Liver (tissue), 9 donors: ENCODE results near the gene HBE1. TPM values are rescaled to one million over a fixed set of nuclear protein-coding genes. Genes with fewer than 3 reads are reported as not detected.
A peak's percentile ranks its signal among the peaks of the same experiment; 100 is the strongest.
"Not testable (repeated sequence)": the region's sequence is repeated elsewhere in the genome, so short reads cannot be mapped to it uniquely, and the experiment has no call there.

Experiments used
- DNase-seq: peaks from one replicate; pipeline ENCODE4 v3.0.0-alpha.2; 2017; ENCODE audit warnings: low spot score
- H3K27ac ChIP-seq, 2 donors: one replicate each; pipeline ENCODE4 v1.7.0; 2013; ENCODE audit warnings: inconsistent platforms in 2 of 2, low read length in 2 of 2, control low read depth in 1 of 2, low read depth in 1 of 2, mild to moderate bottlenecking in 1 of 2
- H3K27me3 ChIP-seq, 4 donors: one replicate each; pipeline versions ENCODE4 v1.6.1 to v1.7.0; 2013; ENCODE audit warnings: low read length in 3 of 4, inconsistent platforms in 1 of 4, mild to moderate bottlenecking in 1 of 4, moderate library complexity in 1 of 4; ENCODE audit not compliant: control insufficient read depth in 4 of 4, insufficient read depth in 4 of 4
- H3K36me3 ChIP-seq, 4 donors: one replicate each; pipeline versions ENCODE4 v1.6.1 to v1.7.0; 2013; ENCODE audit warnings: low read length in 3 of 4, mild to moderate bottlenecking in 3 of 4, low read depth in 1 of 4, moderate library complexity in 1 of 4; ENCODE audit not compliant: control insufficient read depth in 4 of 4, insufficient read depth in 3 of 4
- H3K4me1 ChIP-seq, 4 donors: one replicate each; pipeline versions ENCODE4 v1.6.1 to v1.7.0; 2013; ENCODE audit warnings: low read length in 3 of 4, mild to moderate bottlenecking in 3 of 4, moderate library complexity in 1 of 4; ENCODE audit not compliant: control insufficient read depth in 4 of 4, insufficient read depth in 4 of 4
- H3K4me3 ChIP-seq, 3 donors: one replicate each; pipeline versions ENCODE4 v1.6.1 to v1.7.0; 2013; ENCODE audit warnings: low read length in 3 of 3, control low read depth in 1 of 3, low read depth in 1 of 3, mild to moderate bottlenecking in 1 of 3
- H3K9ac ChIP-seq, 2 donors: one replicate each; pipeline ENCODE4 v1.7.0; 2013; ENCODE audit warnings: low read length in 2 of 2, mild to moderate bottlenecking in 2 of 2, moderate library complexity in 2 of 2, control low read depth in 1 of 2, low read depth in 1 of 2
- H3K9me3 ChIP-seq, 4 donors: one replicate each; pipeline versions ENCODE4 v1.6.1 to v1.7.0; 2013; ENCODE audit warnings: low read length in 3 of 4; ENCODE audit not compliant: control insufficient read depth in 4 of 4
- EGR1 ChIP-seq, 2 donors: IDR thresholded peaks; 2 replicates each; pipeline ENCODE4 v1.6.1; 2016 to 2018; ENCODE audit warnings: antibody characterized with exemption in 2 of 2, low read depth in 2 of 2
- GABPA ChIP-seq, 2 donors: IDR thresholded peaks in 1 of 2; conservative IDR thresholded peaks in 1 of 2; 2 replicates each; pipeline ENCODE4 v1.6.1; 2016; ENCODE audit warnings: antibody characterized with exemption in 2 of 2, mild to moderate bottlenecking in 1 of 2, moderate library complexity in 1 of 2
- HNF4A ChIP-seq, 2 donors: conservative IDR thresholded peaks; 2 replicates each; pipeline ENCODE4 v1.6.1; 2016; ENCODE audit warnings: antibody characterized with exemption in 2 of 2, mild to moderate bottlenecking in 2 of 2
- JUND ChIP-seq, 2 donors: IDR thresholded peaks; 2 replicates each; pipeline ENCODE4 v1.6.1; 2016; ENCODE audit warnings: antibody characterized with exemption in 2 of 2
- NR2F2 ChIP-seq: IDR thresholded peaks from 2 replicates; pipeline ENCODE4 v1.6.1; 2016; ENCODE audit warnings: antibody characterized with exemption
- RAD21 ChIP-seq, 2 donors: IDR thresholded peaks; 2 replicates each; pipeline ENCODE4 v1.6.1; 2016; ENCODE audit warnings: antibody characterized with exemption in 2 of 2, mild to moderate bottlenecking in 2 of 2
- RXRA ChIP-seq, 2 donors: IDR thresholded peaks; 2 replicates each; pipeline ENCODE4 v1.6.1; 2017 to 2018; ENCODE audit warnings: antibody characterized with exemption in 2 of 2, mild to moderate bottlenecking in 1 of 2
- SP1 ChIP-seq: IDR thresholded peaks from 2 replicates; pipeline ENCODE4 v1.6.1; 2018; ENCODE audit warnings: antibody characterized with exemption, mild to moderate bottlenecking
- TAF1 ChIP-seq: conservative IDR thresholded peaks from 2 replicates; pipeline ENCODE4 v1.6.1; 2016; ENCODE audit warnings: antibody characterized with exemption, mild to moderate bottlenecking
- YY1 ChIP-seq: IDR thresholded peaks from 2 replicates; pipeline ENCODE4 v1.6.1; 2016; ENCODE audit warnings: antibody characterized with exemption, mild to moderate bottlenecking
- ZBTB33 ChIP-seq: IDR thresholded peaks from 2 replicates; pipeline ENCODE4 v1.6.1; 2016; ENCODE audit warnings: antibody characterized with exemption
- WGBS: extraction: QIAGEN DNeasy Blood & Tissue Kit; methylation state at CpG from one replicate; pipeline ENCODE4 v1.1.7; 2013; 5-methylcytosine and 5-hydroxymethylcytosine counted together
- polyA plus RNA-seq, 2 donors: library from polyadenylated mRNA; stranded (reverse) in 1 of 2; unstranded in 1 of 2; fragments of 200-250 nt in 1 of 2; fragments of >200 nt in 1 of 2; fragmentation: Nextera tagmentation in 1 of 2; extraction: Ambion mirVana in 1 of 2; gene quantifications; one replicate each; pipeline versions ENCODE4 v1.2.1 to v1.2.3, GENCODE V29; 2013 to 2015
- total RNA-seq, 2 donors: library from RNA; depleted of rRNA; stranded (reverse); fragments of >200 nt; gene quantifications; one replicate each; pipeline ENCODE4 v1.2.3, GENCODE V29; 2014
- TF ChIP-seq, protein P1 (sequence below): IDR thresholded peaks from 2 replicates; pipeline ENCODE4 v1.6.1; 2016; ENCODE audit warnings: antibody characterized with exemption
- donor health status: healthy.
- donor health status: healthy.
- donor health status: healthy.
- donor health status: healthy.
- donor health status: healthy.

HBE1 gene
- total and polyA plus RNA-seq, 4 donors = 82.7 TPM; not detected in 3

DNA sequence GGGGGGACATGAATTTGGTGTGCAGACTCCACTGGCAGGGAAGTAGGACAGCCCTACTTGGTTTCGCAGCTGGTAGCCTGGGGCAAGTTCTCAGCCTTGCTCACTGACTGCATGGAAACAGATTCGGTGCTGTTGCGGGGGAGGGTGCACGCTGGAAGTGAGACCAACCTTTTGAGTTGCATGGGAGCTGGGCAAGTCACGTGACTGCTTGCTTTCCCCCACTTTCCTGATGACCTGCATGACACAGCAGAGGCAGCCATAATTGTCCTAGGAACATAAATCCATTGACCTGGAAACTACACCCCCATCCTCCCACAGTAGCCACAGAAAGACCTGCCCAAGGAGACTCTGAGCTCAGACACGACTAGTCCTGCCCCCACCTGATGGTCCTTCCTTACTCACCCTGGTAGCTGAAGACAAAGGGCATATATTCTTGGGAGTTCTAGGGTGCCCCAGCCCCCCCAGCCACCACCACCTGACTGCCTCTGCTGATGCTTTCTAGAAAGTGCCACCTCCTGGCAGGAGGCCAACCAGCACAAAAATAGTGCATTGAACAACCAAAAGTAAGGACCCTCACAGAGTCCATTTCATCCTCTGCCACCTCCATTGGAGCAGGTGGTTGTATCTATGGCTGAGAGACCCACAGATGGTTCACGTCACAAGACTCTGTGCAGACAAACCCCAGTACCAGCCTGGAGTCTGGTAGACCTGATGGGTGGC lies 11.0 kb downstream of the HBE1 start:
- H3K27me3 ChIP-seq = no peaks in the 10 kb centered on the region
- H3K27ac ChIP-seq = no peak overlapping the region
- 71% methylated on average over 7 of the region's 7 CpGs for WGBS
- H3K9ac ChIP-seq = no peak overlapping the region
- no peak overlapping the region for H3K4me3 ChIP-seq
- H3K4me1 ChIP-seq = no peaks in the 10 kb centered on the region
- no peaks in the 10 kb centered on the region for H3K9me3 ChIP-seq
- no peak for DNase-seq
- no peak for TF ChIP-seq HNF4A (conservative IDR thresholded peaks at IDR 0.05)
- TF ChIP-seq NR2F2 = no peak
- TF ChIP-seq GABPA (IDR thresholded peaks at IDR 0.05 in 1 of 2, conservative IDR thresholded peaks at IDR 0.05 in 1 of 2) = no peak
- TF ChIP-seq, protein P1, sequence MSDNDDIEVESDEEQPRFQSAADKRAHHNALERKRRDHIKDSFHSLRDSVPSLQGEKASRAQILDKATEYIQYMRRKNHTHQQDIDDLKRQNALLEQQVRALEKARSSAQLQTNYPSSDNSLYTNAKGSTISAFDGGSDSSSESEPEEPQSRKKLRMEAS = no peak
- no peaks in the 10 kb centered on the region for H3K36me3 ChIP-seq

GRCh38 chr11:5257296-5257695 lies 12.4 kb downstream of the HBE1 start:
- H3K9me3 ChIP-seq = no peaks in the 10 kb centered on the region
- H3K36me3 ChIP-seq = no peaks in the 10 kb centered on the region
- H3K4me1 ChIP-seq = no peaks in the 10 kb centered on the region
- peaks cover 0 to 4% (median 0%) of the 10 kb centered on the region in 4 donors for H3K27me3 ChIP-seq
- no peak overlapping the region for H3K4me3 ChIP-seq
- no peak overlapping the region for H3K27ac ChIP-seq
- TF ChIP-seq ZBTB33 (no peak), JUND (IDR thresholded peaks at IDR 0.05) (no peak), SP1 (no peak), RXRA (IDR thresholded peaks at IDR 0.05) (no peak), TAF1 (no peak), EGR1 (IDR thresholded peaks at IDR 0.05; ENCODE audit: low read depth in 2 of 2) (no peak), HNF4A (conservative IDR thresholded peaks at IDR 0.05) (no peak), YY1 (no peak), RAD21 (IDR thresholded peaks at IDR 0.05) (no peak)
- H3K9ac ChIP-seq = no peak overlapping the region
- DNase-seq = no peak
- WGBS = 20% methylated on average over 2 of the region's 2 CpGs

DNA sequence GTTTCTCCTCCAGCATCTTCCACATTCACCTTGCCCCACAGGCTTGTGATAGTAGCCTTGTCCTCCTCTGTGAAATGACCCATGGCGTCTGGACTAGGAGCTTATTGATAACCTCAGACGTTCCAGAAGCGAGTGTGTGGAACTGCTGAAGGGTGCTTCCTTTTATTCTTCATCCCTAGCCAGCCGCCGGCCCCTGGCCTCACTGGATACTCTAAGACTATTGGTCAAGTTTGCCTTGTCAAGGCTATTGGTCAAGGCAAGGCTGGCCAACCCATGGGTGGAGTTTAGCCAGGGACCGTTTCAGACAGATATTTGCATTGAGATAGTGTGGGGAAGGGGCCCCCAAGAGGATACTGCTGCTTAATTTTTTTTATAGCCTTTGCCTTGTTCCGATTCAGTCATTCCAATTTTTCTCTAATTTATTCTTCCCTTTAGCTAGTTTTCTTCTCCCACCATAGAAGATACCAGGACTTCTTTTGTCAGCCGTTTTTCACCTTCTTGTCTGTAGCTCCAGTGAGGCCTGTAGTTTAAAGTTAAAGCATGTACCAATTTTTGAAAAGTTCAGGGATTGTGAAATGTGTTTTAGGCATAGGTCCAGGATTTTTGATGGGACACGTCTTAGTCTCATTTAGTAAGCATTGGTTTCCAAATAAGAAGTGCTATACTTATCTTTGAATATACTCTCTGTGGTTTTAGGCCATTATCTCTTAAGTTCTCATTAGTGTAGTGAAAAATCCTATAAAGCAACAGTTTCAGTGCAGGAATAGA lies 14.9 kb downstream of the HBE1 start, which contains the start of gene HBG2:
HBG2 (minus strand) TSS at position 136 of the 768 bp plus-strand sequence; CDS start at position 83, 53 bp downstream.
- not testable (repeated sequence) for H3K9me3 ChIP-seq, H3K4me3 ChIP-seq, H3K27ac ChIP-seq, H3K9ac ChIP-seq, H3K4me1 ChIP-seq, H3K36me3 ChIP-seq
- peak; percentile 37 for DNase-seq
- peaks cover 0 to 15% (median 0%) of the 10 kb centered on the region in 4 donors for H3K27me3 ChIP-seq
- 56% methylated on average over 4 of the region's 9 CpGs for WGBS

DNA sequence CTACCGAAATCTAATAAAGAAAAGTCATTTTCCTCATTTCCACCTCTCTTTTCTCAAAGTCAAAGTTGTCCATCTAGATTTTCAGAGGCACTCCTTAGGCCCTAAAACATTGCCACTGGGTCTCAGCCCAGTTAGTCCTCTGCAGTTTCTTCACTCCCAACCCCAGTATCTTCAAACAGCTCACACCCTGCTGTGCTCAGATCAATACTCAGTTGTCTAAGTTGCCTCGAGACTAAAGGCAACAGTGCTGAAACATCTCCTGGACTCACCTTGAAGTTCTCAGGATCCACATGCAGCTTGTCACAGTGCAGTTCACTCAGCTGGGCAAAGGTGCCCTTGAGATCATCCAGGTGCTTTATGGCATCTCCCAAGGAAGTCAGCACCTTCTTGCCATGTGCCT lies 15.7 kb downstream of the HBE1 start:
- not testable (repeated sequence) for H3K27ac ChIP-seq, H3K9me3 ChIP-seq, H3K4me1 ChIP-seq, H3K36me3 ChIP-seq, DNase-seq, H3K9ac ChIP-seq, H3K4me3 ChIP-seq
- peaks cover 0 to 15% (median 0%) of the 10 kb centered on the region in 4 donors for H3K27me3 ChIP-seq
- WGBS = 63% methylated on average over 2 of the region's 2 CpGs

DNA sequence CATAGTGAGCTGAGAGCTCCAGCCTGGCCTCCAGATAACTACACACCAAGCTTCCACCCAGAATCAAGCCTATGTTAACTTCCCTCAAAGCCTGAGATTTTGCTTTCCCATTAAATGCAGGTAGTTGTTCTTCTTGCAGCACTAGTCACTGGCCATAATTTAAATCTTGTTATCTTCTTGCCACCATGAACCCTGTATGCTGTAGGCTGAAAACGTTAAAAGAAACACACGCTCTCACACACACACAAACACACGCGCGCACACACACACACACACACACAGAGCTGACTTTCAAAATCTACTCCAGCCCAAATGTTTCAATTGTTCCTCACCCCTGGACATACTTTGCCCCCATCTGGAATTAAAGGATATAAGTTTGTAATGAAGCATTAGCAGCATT lies 16.3 kb downstream of the HBE1 start:
- H3K4me3 ChIP-seq, H3K4me1 ChIP-seq, H3K9ac ChIP-seq, H3K9me3 ChIP-seq, H3K27ac ChIP-seq, DNase-seq, H3K36me3 ChIP-seq: not testable (repeated sequence)
- 70% methylated on average over 5 of the region's 5 CpGs for WGBS
- H3K27me3 ChIP-seq = peaks cover 0 to 15% (median 0%) of the 10 kb centered on the region in 4 donors
